Kidney (tissue), 14 donors: ENCODE results near the gene NOVA1. TPM values are rescaled to one million over a fixed set of nuclear protein-coding genes. Genes with fewer than 3 reads are reported as not detected.

Experiments
- DNase-seq, 5 donors: peaks; one replicate each; pipeline ENCODE4 v3.0.0-alpha.2; 2013 to 2020
- FAIRE-seq: peaks from 2 replicates; lab custom pipeline; 2012; peaks lifted over from hg19 to GRCh38; lab: Jason Lieb, UNC
- H3K27ac ChIP-seq, 2 donors: one replicate each; pipeline ENCODE4 v1.7.0; 2013; ENCODE audit warnings: low read depth in 2 of 2, low read length in 2 of 2, inconsistent platforms in 1 of 2
- H3K27me3 ChIP-seq: one replicate; pipeline ENCODE4 v1.7.1; 2013; ENCODE audit warnings: low read length, inconsistent platforms; ENCODE audit not compliant: control insufficient read depth, insufficient read depth
- H3K36me3 ChIP-seq, 3 donors: one replicate each; pipeline versions ENCODE4 v1.7.0 to v1.7.1; 2013; ENCODE audit warnings: low read length in 3 of 3, control low read depth in 1 of 3, inconsistent platforms in 1 of 3; ENCODE audit not compliant: insufficient read depth in 3 of 3, control insufficient read depth in 2 of 3
- H3K4me1 ChIP-seq, 3 donors: one replicate each; pipeline versions ENCODE4 v1.7.0 to v1.7.1; 2013; ENCODE audit warnings: low read length in 3 of 3, inconsistent platforms in 1 of 3, low read depth in 1 of 3; ENCODE audit not compliant: control insufficient read depth in 2 of 3, insufficient read depth in 2 of 3
- H3K4me3 ChIP-seq, 3 donors: one replicate each; pipeline versions ENCODE4 v1.7.0 to v1.8.1; 2013; ENCODE audit warnings: low read length in 3 of 3, control low read depth in 1 of 3, inconsistent platforms in 1 of 3
- H3K9ac ChIP-seq, 3 donors: one replicate each; pipeline versions ENCODE4 v1.7.0 to v1.7.1; 2013; ENCODE audit warnings: low read length in 3 of 3, control low read depth in 1 of 3, inconsistent platforms in 1 of 3
- H3K9me3 ChIP-seq, 3 donors: one replicate each; pipeline versions ENCODE4 v1.7.0 to v1.7.1; 2013; ENCODE audit warnings: low read length in 3 of 3, control low read depth in 1 of 3, inconsistent platforms in 1 of 3; ENCODE audit not compliant: control insufficient read depth in 2 of 3, insufficient read depth in 1 of 3
- intact Hi-C: fragments of 100-400 bp; cut with DNase I; formaldehyde crosslinking; loops from one replicate; pipeline ENCODE4 v1.11.1; 2022
- polyA plus RNA-seq: library from polyadenylated mRNA; stranded (reverse); fragments of 350-450 nt; fragmentation: Illumina TruSeq; extraction: RNeasy Lipid Tissue Mini Kit (QIAGEN cat#74804); gene quantifications from one replicate; pipeline ENCODE4 v1.2.3, GENCODE V29; 2014; ENCODE audit warnings: low read depth, low replicate concordance; ENCODE audit not compliant: insufficient read depth
- total RNA-seq: library from RNA; stranded (reverse); fragmentation: NEBNext Ultra II Directional; extraction: Animal tissue kit (Norgen Biotek cat#: 25700); gene quantifications from one replicate; pipeline ENCODE4 v1.2.1, GENCODE V29; 2021
- TF ChIP-seq, protein P1 (sequence below): IDR thresholded peaks from 3 replicates; pipeline ENCODE4 v1.5.1; 2012; ENCODE audit warnings: mild to moderate bottlenecking, moderate library complexity, borderline replicate concordance; ENCODE audit not compliant: insufficient read depth; ENCODE audit errors: extremely low read depth
- donor health status: control.
- donor health status: control.
- donor health status: control.
- donor health status: control.
- donor health status: control.
- donor health status: DM: yes; HTN: yes; CAD: no.
- donor health status: Normal renal cell carcinoma (clear cell type).

NOVA1 gene
- total and polyA plus RNA-seq, 2 donors from 2014 or later: 10.2 to 15.0 TPM

DNA sequence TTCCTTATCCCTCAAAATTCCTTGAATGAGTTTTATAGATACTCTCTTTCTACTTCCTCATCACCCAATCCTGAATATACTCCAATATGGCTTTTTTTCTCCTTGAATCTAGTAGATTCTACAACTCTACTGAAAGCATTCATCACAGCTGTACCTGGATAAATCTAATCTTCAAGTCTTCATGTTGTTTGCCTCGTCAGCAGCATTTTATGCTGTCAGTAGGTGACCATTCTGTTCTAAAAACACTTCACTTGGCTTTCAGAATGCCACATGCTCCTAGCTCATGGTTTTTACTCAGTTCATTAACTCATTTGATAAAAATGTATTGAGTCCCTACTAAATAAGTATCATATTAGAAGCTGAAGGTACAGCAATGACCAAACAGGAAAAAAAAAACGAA, 113.3 kb downstream of the NOVA1 start:
- H3K36me3 ChIP-seq: no peaks in the 10 kb centered on the region
- no peak for DNase-seq
- H3K27ac ChIP-seq: no peak overlapping the region
- FAIRE-seq: no peak
- H3K4me1 ChIP-seq: no peaks in the 10 kb centered on the region
- no peaks in the 10 kb centered on the region for H3K27me3 ChIP-seq
- H3K4me3 ChIP-seq: no peak overlapping the region
- intact Hi-C loops: no loop called here
- TF ChIP-seq, protein P1, sequence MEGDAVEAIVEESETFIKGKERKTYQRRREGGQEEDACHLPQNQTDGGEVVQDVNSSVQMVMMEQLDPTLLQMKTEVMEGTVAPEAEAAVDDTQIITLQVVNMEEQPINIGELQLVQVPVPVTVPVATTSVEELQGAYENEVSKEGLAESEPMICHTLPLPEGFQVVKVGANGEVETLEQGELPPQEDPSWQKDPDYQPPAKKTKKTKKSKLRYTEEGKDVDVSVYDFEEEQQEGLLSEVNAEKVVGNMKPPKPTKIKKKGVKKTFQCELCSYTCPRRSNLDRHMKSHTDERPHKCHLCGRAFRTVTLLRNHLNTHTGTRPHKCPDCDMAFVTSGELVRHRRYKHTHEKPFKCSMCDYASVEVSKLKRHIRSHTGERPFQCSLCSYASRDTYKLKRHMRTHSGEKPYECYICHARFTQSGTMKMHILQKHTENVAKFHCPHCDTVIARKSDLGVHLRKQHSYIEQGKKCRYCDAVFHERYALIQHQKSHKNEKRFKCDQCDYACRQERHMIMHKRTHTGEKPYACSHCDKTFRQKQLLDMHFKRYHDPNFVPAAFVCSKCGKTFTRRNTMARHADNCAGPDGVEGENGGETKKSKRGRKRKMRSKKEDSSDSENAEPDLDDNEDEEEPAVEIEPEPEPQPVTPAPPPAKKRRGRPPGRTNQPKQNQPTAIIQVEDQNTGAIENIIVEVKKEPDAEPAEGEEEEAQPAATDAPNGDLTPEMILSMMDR: no peak
- no peak overlapping the region for H3K9ac ChIP-seq
- H3K9me3 ChIP-seq: no peaks in the 10 kb centered on the region

DNA sequence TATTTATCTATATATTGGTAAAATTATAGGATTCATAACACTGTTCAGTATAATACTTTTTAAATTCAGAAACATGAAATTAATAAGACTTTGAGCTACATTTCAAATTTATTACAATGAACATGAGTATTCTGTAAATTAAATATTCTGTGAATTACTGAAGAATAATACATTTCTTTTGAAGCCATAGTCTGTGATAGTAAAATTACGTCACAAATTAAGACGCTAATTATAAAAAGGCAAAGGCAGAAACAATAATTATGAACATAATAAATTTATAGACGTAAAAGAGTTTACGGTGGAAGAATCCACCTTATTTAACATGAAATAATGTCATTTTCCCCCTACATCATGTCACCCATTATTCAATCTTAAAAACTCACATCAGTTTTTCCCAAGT, 118.9 kb downstream of the NOVA1 start:
- FAIRE-seq (peak; percentile 74), DNase-seq (no peak)
- H3K36me3 ChIP-seq: no peaks in the 10 kb centered on the region
- no peaks in the 10 kb centered on the region for H3K4me1 ChIP-seq
- H3K9ac ChIP-seq: no peak overlapping the region
- intact Hi-C loops: no loop called here
- no peaks in the 10 kb centered on the region for H3K9me3 ChIP-seq
- no peak overlapping the region for H3K27ac ChIP-seq
- no peaks in the 10 kb centered on the region for H3K27me3 ChIP-seq
- TF ChIP-seq, protein P1: no peak
- H3K4me3 ChIP-seq: no peak overlapping the region

DNA sequence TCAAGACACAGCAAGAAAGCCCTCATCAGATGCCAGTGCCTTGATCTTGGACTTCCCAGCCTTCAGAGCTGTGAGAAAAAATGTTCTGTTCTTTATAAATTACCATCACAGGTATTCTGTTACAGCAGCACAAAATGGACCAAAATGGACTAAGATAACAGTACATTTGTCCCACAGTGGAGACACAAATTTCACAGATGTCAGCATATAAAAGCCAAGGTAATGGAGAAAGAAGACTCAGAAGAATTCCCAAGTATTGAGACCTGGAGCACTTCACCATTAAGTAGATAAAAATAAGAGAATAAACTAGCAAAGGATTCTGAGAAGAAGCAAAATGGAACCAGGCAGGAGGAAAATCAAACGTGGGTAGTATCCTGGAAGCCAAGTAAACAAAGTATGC, 131.0 kb downstream of the NOVA1 start:
- Histone ChIP-seq H3K4me3 (no peak overlapping the region), H3K4me1 (no peaks in the 10 kb centered on the region), H3K27ac (no peak overlapping the region), H3K27me3 (no peaks in the 10 kb centered on the region), H3K36me3 (no peaks in the 10 kb centered on the region), H3K9ac (no peak overlapping the region), H3K9me3 (no peaks in the 10 kb centered on the region)
- FAIRE-seq: no peak
- intact Hi-C loops: no loop called here
- no peak for DNase-seq
- TF ChIP-seq, protein P1: no peak

DNA sequence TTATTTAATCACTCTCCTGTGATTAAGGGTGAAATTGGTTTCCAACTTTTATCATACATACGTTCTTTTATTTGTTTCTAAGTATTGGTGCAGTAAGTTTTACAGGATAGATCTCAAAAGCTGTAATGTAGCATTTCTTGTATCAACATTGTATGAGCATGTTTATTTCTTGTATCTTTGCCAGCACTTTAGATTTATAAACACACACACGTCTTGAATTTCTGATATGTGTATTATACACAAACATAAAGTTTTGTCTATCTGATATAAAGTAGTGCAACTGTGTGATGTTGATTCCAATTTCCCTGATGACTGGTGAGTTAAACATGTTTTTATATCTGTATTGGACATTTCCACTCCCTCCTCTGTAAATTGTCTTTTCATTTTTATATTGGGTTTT, 134.7 kb downstream of the NOVA1 start:
- intact Hi-C loops: no loop called here
- H3K4me3 ChIP-seq: no peak overlapping the region
- TF ChIP-seq, protein P1: no peak
- H3K27me3 ChIP-seq: no peaks in the 10 kb centered on the region
- no peak overlapping the region for H3K9ac ChIP-seq
- H3K4me1 ChIP-seq: no peaks in the 10 kb centered on the region
- H3K36me3 ChIP-seq: no peaks in the 10 kb centered on the region
- H3K9me3 ChIP-seq: no peaks in the 10 kb centered on the region
- FAIRE-seq (no peak), DNase-seq (no peak)
- no peak overlapping the region for H3K27ac ChIP-seq
